Hematopoietic multipotent progenitor cell (in vitro differentiated cells): Measurements from ENCODE around the gene CALML5. TPM values are rescaled to one million over a fixed set of nuclear protein-coding genes. Genes with fewer than 3 reads are reported as not detected.

Source experiments
- DNase-seq, 3 donors: peaks; one replicate each; pipeline ENCODE4 v3.0.0-alpha.2; 2011 to 2015; ENCODE audit warnings: low read depth in 2 of 3, low spot score in 2 of 3
- total RNA-seq: library from RNA; depleted of rRNA; stranded (reverse); fragments of >200 nt; gene quantifications from one replicate; pipeline ENCODE4 v1.2.3, GENCODE V29; 2012

CALML5 gene
- total RNA-seq, 1 donor = not detected

DNA sequence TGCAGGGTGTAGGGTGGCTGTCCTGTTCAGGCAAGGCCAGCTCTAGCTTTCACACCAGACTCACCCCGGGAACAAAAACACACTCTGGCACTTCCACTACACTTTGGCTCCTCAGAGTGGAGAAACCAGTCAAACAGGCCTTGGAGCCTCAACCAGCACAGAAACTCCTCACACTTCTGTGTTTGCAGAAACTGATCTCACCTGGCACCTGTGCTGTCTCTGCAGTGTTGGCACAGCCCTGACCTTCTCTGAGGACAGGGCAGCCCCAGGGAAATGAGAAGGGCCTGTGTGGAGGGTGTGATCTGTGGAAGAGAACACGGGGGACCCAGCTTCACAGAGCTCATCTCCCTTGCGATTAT, 4.1 kb upstream of the CALML5 start:
- no peak for DNase-seq

GRCh38 chr10:5502571-5503476, 3.5 kb upstream of the CALML5 start:
- no peak for DNase-seq

DNA sequence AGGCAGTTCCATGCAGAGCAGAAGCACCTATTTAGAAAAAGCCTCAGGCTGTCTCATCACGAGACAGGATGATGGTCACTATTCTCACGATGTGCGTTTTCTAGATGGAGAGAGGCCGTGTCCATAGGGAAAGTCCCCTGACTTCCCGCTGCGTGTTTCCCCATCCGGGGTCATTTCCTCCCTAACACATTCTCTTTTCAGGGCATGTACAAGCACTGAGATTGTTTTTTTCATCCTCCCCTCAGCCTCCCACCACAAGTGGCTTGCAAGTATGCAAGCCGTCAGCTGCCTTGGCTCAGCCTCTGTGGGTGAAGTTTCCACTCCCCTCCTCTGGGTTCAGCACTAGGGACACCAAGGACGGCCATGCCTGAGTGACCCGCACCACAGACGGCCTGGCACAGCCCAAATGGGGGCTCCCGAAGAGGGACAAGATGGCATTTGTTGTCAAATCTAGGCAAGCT, 2.7 kb upstream of the CALML5 start:
- DNase-seq = no peak

DNA sequence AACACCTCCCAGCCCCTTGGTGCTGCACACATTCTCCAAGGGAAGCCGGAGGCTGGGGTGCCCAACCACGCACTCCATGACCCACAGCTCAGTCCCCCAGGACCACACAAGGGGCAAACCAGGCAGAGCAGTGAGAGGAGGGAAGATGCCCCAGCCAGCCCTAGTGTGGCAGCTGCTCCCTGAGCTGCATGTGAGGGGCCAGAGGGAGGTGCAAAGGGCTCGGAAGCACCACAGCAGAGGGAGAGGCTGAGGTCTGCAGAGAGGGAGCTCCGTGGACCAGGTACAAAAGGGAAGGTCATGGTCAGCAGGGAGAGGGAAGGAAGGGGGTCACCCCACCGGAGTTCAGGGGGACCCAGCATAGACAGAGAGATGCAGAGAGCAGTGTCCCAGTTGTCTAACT, 1.5 kb upstream of the CALML5 start:
- DNase-seq = no peak

GRCh38 chr10:5500162-5500670, 846 bp upstream of the CALML5 start:
- no peak for DNase-seq

GRCh38 chr10:5498791-5499492, 428 bp downstream of the CALML5 start:
- DNase-seq = no peak

DNA sequence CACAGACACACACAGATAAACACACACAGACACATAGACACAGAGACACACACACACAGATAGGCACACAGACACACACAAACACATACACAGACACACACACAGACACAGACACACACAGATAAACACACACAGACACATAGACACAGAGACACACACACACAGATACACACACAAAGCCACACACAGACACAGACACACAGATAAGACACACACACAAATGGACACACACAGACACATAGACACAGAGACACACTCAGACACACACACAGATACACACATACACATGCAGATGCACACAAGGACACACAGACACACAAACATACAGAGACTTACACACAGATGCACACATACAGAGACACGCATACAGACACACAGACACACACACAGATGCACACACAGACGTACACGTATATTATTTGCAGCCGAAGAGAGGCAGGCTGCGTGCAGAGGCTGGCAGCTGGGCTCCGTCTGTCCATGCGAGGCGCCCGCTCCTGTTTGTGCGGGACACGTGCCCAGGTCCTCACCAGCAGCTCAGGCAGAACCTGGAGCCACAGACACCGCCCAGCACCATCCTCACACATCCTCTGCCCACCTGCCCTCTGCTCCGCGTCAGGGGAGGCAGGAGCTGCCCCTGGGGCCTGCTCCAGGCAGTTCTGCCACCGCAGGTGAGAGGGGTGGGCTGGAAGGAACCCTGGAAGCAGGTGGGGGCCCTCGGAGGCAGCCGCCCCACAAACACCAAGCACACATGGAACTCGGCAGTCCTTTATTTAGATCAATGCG, 1.2 kb downstream of the CALML5 start:
- no peak for DNase-seq

- DNase-seq = no peak
These were observed 2.1 kb downstream of the CALML5 start for GRCh38 chr10:5497289-5497688.

- DNase-seq = no peak
These were observed 2.8 kb downstream of the CALML5 start for GRCh38 chr10:5496261-5497250.

GRCh38 chr10:5494611-5495010, 4.8 kb downstream of the CALML5 start:
- DNase-seq = no peak

- DNase-seq = no peak
These were observed 5.7 kb downstream of the CALML5 start for GRCh38 chr10:5493691-5494090.

- no peak for DNase-seq
These were observed 6.3 kb downstream of the CALML5 start for GRCh38 chr10:5492929-5493576.

GRCh38 chr10:5492322-5492855, 7.0 kb downstream of the CALML5 start:
- no peak for DNase-seq

- DNase-seq = no peak
These were observed 7.9 kb downstream of the CALML5 start for GRCh38 chr10:5491477-5491876.

DNA sequence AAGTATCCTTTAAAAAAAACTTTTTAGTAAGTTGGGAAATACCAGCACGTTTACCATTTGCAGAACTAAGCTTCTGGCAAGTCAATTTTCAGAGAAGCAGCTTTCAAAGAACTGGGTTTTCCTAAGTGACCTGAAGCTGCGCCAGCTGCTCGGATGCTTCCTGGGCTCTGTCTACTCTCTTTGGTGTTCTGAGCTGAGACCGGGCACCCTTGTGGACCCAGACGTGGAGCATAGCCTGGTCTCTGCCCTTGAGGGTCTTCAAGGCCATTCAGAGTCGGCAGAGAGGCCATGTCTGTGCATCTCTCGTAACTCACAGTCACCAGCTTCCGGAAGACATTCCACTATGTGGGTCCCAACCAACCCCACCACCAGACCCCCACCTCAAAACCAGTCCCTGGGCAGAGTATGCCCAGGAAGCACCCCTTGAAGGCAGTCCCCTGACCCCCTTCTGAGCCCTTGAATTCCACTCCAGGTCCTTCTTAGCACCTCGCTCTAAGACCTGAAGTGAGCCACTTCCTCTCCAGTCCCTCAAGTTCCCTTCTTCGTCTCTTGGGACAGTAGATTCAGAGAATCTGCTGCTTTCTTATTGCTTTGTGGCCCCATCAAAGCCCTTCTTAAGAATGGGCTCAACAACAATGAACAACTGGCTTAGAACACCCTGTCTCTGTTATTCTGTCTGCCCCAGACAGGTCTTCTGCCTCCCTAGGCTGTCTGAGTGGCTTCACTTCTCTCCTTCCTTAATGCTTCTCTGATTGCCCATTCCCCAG, 8.5 kb downstream of the CALML5 start:
- DNase-seq = no peak

- DNase-seq = no peak
These were observed 9.3 kb downstream of the CALML5 start for GRCh38 chr10:5490032-5490431.

DNA sequence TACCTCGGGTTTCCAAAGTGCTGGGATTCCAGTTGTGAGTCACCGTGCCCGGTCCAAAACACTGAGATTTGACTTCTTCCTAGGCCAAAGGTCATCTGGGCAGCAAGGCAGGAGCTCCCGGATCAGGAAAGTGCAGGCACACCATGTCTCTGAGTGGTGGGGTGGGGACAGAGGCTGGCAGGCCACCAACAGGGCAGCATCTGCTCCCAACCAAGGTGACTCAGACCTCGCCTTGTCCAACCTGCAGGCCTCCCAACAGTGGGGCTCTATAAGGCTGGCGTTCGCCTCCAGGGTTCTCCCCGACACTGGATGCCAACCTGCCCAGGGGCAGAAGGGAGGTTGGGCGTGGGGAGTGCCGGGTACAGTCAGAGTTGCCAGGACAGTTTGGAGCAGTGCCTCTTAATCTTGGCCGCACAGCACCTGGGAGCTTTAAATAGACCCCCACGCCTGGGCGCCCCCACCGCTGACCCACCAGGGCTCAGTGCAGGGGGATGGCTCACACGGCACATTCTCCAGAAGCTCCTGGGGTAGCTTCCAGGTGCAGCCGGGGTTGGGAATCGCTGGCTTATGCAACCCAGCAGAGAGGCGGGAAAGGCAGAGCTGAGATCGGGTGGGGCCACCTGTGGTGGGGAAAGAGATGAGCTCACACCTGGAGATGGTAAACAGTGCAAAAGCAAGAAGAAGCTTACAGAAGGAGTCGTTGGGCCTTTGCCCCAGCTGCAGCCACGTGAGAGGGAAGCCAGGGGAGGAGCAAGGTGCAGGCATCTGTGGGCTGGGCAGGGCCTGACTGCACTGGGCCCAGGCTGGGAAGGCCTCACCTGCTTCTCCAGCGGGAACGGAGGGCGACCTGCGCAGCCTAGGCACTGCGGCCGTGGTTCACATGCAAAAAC, 10.9 kb downstream of the CALML5 start:
- DNase-seq = no peak
